Measurements from ENCODE around the gene STAP2. TPM values are rescaled to one million over a fixed set of nuclear protein-coding genes. Genes with fewer than 3 reads are reported as not detected.
A peak's percentile ranks its signal among the peaks of the same experiment; 100 is the strongest.
"Not testable (repeated sequence)": the region's sequence is repeated elsewhere in the genome, so short reads cannot be mapped to it uniquely, and the experiment has no call there.

The STAP2 gene
- total RNA-seq, 2 donors from 2014 or later: 17.4 to 22.3 TPM

DNA sequence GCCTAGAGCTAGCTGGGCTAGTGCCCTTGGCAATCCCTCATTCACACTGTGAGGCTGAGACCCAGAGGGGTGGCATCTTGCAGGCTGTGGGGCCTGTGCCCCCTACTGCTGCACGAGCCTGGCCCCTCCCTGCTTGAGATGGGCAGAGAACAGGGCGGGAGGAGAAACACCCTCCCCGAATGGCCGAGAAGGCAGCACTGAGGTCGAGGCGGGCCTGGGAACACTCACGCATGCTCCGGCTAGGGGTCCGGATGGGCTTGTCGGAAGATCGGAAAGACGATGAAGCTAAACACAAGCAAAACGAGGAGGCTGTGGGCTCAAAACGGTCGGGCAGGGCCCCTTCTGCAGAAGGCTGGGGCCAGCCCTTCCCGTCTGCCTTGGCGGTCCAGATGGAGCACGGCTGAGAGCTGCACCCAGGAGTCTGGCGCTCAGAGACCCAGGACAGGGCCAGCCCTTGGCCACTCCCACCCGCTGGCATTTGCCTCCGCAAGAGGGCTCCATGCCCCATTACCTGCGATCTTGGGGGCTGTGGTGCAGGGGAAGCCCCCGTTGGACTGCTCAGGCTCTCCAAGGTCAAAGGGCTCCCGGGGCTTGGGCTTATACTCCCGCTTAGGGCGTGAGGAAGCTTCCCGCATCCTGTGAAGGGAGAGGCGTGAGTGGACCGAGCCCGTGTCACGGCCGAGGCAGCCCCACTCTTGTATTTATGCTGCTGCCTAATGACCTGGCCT, 23.6 kb upstream of the STAP2 start:
- Mint-ChIP-seq H3K36me3 (no peaks in the 10 kb centered on the region), H3K27ac (no peak overlapping the region)
- no peak for DNase-seq (ENCODE audit: low spot score in 2 of 2)

DNA sequence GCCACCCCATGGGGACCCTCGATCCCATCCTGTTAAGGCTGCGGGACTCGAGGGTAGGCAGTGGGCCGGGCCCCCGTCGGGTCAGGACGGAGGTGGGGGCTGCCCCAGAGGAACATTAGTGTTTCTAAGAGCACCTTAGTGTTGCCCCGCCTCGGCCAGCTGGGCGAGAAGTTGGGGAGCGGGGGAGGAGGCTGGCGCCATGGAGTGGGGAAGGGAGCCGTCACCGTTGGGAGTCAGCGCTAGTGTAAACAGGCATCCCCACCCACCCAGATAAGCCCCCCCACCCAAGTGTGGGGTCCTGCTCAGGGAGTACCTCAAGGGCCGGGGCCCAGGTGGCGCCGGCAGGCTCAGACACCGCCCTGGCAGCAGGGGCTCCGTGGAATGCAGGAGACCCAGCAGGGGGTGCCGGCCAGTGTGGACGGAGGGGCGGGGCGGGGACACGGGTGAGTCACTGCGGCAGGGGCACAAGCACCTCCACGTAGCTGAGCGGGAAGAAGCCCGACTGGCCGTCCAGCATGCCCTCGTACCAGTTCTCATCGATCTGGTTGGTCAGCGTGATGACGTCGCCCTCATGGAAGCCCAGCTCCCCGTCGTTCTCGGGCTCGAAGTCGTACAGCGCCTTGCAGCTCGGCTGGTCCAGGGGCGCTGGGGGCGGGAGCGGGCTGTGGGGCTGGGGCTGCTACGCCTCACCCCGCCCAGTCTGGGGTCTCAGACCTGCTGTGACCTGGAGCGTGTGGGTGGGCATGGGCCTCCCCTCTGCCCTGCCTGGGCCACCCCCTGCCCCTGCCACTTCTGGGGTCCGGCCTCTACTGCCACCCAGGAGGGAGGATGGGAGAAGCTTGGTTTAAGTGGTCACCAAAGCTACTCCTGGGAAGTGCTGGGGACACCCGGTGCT, 22.8 kb upstream of the STAP2 start:
- DNase-seq (ENCODE audit: low spot score in 2 of 2): peak in 1 of 2 donors; percentile 56
- no peaks in the 10 kb centered on the region for H3K36me3 Mint-ChIP-seq
- peak overlapping the region in 1 of 2 donors; percentile 84 for H3K27ac Mint-ChIP-seq
- H3K9me3 Mint-ChIP-seq: no peaks in the 10 kb centered on the region
- peak in 1 of 2 donors; percentile 3 for ATAC-seq

More for the DNA sequence above, 23.6 kb upstream of the STAP2 start:
- no peak for ATAC-seq
- no peaks in the 10 kb centered on the region for H3K9me3 Mint-ChIP-seq

DNA sequence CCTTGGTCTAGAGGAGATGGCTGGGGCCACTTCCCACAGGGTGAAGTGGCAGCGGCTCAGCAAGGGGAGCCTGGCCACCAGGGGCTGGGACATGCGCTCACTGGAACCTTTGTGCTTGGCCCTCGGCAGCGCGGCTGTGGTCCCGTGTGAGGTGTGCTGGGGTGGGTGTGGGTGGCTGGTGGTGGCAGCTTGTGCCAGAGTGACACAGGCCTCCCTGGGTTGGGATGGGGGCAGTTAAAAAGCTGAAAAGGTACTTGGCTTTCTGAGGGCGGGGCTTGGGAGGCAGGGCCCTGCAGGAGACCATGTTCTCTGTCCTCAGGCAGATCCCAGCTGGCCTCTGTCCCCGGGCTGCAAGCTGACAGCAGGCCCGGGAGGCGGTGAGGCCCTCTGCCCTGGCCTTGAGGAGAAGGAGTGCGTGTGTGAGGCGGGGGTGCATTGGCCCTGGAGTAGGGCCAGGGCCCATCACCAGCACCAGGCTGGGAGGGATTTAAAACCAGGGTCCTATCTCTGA, 22.1 kb upstream of the STAP2 start:
- DNase-seq (ENCODE audit: low spot score in 2 of 2) (peak in 1 of 2 donors; percentile 54), ATAC-seq (peak in 1 of 2 donors; percentile 10)
- Mint-ChIP-seq H3K36me3 (no peaks in the 10 kb centered on the region), H3K27ac (peak overlapping the region; percentile 74 to 84), H3K9me3 (no peaks in the 10 kb centered on the region)

DNA sequence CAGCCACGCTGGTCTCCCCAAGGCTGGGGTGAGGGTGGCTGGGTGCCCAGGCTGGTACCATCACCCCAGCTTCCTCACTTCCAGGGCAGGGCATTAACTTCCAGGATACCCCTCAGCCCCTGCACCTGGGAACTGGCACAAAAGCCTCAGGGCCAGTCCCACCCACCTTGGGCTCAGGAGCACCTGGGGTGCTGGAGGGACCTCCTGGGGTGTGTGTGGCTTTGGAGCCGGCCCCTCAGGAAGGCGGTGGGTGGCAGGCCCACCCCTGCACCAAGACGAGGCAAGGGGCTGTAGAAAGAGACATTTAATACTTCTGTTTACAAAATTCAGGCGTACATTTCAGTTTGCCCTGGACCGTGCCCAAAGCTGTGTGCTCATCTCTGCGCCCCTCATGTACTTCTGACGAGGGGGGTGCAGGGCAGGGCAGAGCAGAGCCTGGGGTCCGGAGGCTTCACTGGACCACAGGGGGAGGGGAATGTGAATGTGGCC, 21.5 kb upstream of the STAP2 start:
- no peaks in the 10 kb centered on the region for H3K36me3 Mint-ChIP-seq
- no peaks in the 10 kb centered on the region for H3K9me3 Mint-ChIP-seq
- DNase-seq (ENCODE audit: low spot score in 2 of 2) (no peak), ATAC-seq (no peak)
- H3K27ac Mint-ChIP-seq: peak overlapping the region in 1 of 2 donors; percentile 84

DNA sequence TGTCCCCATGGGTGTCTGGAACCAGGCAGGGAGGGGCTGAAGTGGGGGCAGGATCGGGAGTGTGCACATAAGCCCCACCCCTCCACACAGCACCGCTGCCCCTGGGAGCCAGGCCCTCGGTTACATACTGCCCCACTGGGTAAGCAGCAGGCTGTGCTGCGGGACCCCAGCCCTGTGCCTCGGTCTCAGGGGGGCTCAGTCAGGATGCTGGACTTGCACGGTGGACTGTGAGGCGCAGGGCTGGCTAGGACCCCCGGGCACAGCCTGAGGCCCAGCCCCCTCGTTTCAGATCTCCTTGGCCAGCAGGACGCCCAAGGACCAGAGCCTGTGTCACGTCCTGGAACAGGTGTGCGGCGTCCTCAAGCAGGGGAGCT, 21.0 kb upstream of the STAP2 start:
- DNase-seq (ENCODE audit: low spot score in 2 of 2) (peak in 1 of 2 donors; percentile 55), ATAC-seq (peak in 1 of 2 donors; percentile 7)
- H3K36me3 Mint-ChIP-seq: no peaks in the 10 kb centered on the region

DNA sequence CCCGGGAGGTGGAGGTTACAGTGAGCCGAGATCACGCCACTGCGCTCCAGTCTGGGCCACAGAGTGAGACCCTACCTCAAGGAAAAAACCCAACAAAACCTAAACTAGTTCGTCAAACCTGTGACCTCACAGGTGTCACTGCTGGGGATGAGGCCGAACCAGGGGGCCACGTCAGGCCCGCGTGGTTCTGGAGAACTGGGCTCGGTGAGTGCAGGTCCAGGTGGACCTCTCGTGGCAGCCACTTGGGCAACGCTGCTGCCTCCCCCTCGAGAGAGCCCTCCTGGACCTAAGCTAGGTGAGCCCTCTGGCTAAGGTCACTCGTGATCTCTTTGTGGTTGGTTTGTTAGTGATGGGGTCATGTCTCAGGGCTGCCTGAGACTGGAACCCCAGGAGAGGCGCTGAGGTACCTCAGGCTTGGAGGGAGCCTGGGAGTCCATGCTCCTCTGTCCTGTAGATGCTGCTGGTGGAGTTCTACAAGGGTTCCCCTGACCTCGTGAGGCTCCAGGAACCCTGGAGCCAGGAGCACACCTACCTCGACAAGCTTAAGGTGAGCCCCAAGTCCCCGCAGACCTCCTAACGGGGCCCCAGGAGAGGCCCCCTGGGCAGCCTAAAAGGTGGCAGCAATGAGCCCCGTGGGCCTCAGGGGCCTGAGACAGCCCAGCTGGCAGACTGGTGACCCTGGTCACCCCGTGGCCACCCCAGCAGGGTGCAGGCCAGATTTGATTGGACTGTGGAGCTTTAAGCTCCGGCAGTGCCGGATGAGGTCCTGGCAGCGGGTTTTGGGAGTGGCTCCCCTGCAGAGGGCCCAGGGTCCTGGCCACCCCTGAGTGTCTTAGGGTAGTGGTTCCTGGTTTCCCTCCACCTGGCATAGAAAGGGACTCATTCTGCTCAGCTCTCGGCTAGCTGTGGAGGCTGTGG, 20.3 kb upstream of the STAP2 start:
- DNase-seq (ENCODE audit: low spot score in 2 of 2): peak in 1 of 2 donors; percentile 53
- no peaks in the 10 kb centered on the region for H3K9me3 Mint-ChIP-seq
- peak overlapping the region; percentile 72 to 84 for H3K27ac Mint-ChIP-seq
- ATAC-seq: peak in 1 of 2 donors; percentile 12
- H3K36me3 Mint-ChIP-seq: no peaks in the 10 kb centered on the region

More for the DNA sequence above, 21.0 kb upstream of the STAP2 start:
- H3K27ac Mint-ChIP-seq: peak overlapping the region in 1 of 2 donors; percentile 84
- H3K9me3 Mint-ChIP-seq: no peaks in the 10 kb centered on the region

DNA sequence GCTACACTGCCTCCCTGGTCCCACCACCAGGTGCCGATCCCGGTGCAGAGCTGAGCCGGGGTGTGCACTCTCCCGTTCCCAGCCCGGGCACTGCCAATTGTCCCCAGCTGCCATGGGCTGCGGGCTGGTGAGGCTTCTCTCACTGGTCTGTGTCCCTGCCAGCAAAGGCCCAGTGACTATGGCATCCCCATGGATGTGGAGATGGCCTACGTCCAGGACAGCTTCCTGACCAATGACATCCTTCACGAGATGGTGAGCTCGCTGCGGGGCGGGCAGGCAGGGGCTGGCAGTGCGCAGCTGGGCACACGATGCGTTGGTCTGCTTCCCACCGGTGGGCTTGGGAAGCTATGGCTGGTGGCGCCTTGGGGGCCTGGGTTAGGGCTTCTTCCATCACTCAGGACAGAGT, 19.3 kb upstream of the STAP2 start:
- DNase-seq (ENCODE audit: low spot score in 2 of 2) (no peak), ATAC-seq (no peak)
- no peaks in the 10 kb centered on the region for H3K36me3 Mint-ChIP-seq
- no peaks in the 10 kb centered on the region for H3K9me3 Mint-ChIP-seq
- H3K27ac Mint-ChIP-seq: peak overlapping the region in 1 of 2 donors; percentile 84

DNA sequence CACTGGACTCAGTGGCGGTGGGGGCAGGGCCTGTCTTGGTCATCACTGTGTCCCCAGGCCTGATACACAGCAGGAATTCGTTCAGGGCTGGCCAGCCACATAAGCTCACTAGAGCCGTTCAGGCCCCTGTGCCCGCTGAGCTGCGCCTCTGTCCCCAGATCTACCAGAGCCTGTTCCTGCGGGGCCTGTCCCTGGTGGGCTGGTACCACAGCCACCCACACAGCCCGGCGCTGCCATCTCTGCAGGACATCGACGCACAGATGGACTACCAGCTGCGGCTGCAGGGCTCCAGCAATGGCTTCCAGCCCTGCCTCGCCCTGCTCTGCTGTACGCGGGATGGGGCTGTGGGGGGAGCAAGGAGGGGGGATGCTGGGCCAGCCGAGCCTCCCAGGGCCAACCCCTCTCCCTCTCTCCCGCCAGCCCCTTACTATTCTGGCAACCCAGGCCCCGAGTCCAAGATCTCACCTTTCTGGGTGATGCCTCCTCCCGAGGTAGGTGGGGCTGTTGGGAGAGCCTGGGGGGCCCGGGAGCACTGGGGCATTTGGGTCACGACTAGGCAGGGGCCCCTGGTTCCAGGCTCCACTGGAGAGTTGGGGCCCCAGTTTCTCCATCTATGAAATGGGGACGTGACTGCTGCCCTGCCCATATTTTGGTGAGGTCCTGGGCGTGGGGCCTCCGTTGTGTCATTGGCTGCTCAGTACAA, 18.6 kb upstream of the STAP2 start:
- H3K27ac Mint-ChIP-seq: peak overlapping the region in 1 of 2 donors; percentile 77
- no peaks in the 10 kb centered on the region for H3K36me3 Mint-ChIP-seq
- H3K9me3 Mint-ChIP-seq: no peaks in the 10 kb centered on the region
- ATAC-seq (no peak), DNase-seq (ENCODE audit: low spot score in 2 of 2) (no peak)

DNA sequence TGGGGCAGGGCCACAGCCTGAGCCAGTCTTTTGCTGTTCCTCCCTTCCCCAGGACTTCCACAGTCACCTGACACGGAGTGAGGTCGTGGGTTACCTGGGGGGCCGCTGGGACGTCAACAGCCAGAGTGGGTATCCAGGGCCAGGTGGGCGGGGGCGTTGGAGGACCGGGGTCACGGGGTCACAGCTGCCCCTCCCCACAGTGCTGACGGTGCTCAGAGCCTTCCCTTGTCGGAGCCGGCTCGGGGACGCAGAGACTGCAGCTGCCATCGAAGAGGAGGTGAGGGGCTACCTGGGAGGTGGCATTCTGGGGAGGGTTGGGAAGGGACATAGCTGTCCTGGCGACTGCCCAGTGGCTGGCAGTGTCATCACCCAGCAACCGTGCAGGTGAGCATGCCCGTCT, 16.3 kb upstream of the STAP2 start:
- ATAC-seq (no peak), DNase-seq (ENCODE audit: low spot score in 2 of 2) (no peak)
- Mint-ChIP-seq H3K36me3 (no peaks in the 10 kb centered on the region), H3K27ac (no peak overlapping the region), H3K9me3 (no peaks in the 10 kb centered on the region)

DNA sequence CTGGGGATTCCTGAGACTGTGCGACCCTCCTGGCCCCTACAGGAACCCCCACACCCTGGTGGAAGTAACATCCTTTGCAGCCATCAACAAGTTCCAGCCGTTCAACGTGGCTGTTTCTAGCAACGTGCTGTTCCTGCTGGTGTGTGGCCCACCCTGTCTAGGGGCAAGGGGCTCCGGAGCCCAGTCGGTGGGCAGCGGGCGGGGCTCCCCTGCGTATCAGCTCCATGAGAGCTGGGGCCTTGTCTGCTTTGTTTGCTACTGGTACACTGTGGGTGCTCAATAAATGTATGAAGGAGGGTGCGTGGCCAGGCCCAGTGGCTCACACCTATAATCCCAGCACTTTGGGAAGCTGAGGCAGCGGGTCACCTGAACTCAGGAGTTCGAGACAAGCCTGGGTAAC, 15.7 kb upstream of the STAP2 start:
- Mint-ChIP-seq H3K9me3 (no peaks in the 10 kb centered on the region), H3K36me3 (no peaks in the 10 kb centered on the region), H3K27ac (peak overlapping the region in 1 of 2 donors; percentile 22)
- DNase-seq (ENCODE audit: low spot score in 2 of 2): no peak
- no peak for ATAC-seq

DNA sequence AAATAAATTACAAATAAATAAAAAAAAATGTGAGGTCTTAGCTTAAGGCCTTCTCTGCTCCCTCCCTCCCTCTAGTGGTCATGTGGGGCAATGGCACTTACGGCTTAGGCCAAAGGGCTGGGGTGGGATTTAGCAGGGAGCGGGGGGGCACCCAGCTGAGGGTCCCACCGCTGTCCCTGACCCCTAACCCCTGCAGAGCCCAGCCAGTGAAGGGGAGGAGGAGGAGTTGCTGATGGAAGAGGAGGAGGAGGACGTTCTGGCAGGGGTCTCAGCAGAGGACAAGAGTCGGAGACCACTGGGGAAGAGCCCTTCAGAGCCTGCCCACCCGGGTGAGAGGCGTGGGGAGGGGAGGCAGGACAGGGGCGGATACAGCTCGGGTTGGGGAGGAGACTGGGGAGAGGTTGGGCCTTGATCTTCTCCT, 14.1 kb upstream of the STAP2 start:
- Mint-ChIP-seq H3K9me3 (no peaks in the 10 kb centered on the region), H3K36me3 (no peaks in the 10 kb centered on the region), H3K27ac (peak overlapping the region in 1 of 2 donors; percentile 77)
- peak; percentile 59 to 68 for ATAC-seq
- DNase-seq (ENCODE audit: low spot score in 2 of 2): peak in 1 of 2 donors; percentile 65

DNA sequence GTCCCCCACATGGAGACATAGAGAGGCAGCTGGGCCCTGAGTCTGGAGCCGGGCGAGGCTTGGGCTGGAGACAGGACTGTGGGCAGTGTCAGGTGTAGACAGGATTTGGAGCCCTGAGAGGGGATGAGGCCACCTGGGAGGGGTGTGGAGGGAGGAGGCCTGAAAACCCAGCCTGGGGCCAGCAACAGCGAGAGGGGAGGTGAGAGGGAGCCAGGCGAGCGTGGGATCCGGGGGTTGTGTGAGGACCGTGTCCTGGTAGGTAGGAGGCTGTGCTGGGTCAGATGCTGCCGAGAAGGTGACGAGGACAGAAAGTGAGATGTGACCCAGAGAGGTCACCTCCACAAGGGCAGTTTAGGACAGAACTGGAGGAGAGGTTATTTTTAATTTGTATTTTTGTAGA, 12.1 kb upstream of the STAP2 start:
- Mint-ChIP-seq H3K9me3 (no peaks in the 10 kb centered on the region), H3K27ac (peak overlapping the region in 1 of 2 donors; percentile 39), H3K36me3 (peaks cover 2 to 5% of the 10 kb centered on the region in 2 donors)
- no peak for DNase-seq (ENCODE audit: low spot score in 2 of 2)
- no peak for ATAC-seq

DNA sequence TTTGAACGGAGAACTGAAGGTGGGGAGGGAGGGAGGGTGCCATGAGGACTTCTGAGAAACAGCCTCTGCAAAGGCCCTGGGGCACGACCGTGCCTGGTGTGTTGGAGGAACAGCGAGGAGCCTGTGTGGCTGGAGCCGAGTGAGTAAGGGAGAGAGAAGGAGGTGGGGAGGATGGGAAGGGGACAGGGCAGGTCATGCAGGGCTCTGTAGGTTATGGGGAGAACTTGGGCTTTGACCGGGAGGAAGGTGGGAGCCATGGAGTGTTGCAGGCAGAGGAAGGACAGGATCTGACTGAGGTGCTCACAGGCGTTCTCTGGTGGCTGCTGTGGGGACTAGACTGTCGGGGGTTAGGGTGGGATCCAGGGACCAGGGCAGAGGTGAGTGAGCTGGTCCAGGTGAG, 11.5 kb upstream of the STAP2 start:
- Mint-ChIP-seq H3K27ac (peak overlapping the region; percentile 45 to 69), H3K36me3 (peaks cover 6 to 8% of the 10 kb centered on the region in 2 donors), H3K9me3 (no peaks in the 10 kb centered on the region)
- DNase-seq (ENCODE audit: low spot score in 2 of 2) (no peak), ATAC-seq (no peak)

DNA sequence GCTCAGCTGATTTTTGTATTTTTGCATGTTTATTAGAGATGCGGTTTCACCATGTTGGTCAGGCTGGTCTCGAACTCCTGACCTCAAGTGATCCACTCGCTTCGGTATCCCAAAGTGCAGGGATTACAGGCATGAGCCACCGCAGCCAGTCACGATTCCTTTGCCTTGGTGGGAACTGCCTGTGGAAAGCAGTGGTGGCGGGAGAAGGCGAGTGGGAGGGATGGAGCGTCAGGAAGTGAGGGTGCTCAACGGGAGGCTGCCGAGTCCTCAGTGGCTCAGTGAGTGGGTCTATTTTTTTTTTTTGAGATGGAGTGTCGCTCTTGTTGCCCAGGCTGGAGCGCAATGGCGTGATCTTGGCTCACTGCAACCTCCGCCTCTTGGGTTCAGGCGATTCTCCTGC, 10.6 kb upstream of the STAP2 start:
- H3K9me3 Mint-ChIP-seq; DNase-seq (ENCODE audit: low spot score in 2 of 2); ATAC-seq; H3K36me3 Mint-ChIP-seq: not testable (repeated sequence)
- H3K27ac Mint-ChIP-seq: peak overlapping the region in 1 of 2 donors; percentile 69

DNA sequence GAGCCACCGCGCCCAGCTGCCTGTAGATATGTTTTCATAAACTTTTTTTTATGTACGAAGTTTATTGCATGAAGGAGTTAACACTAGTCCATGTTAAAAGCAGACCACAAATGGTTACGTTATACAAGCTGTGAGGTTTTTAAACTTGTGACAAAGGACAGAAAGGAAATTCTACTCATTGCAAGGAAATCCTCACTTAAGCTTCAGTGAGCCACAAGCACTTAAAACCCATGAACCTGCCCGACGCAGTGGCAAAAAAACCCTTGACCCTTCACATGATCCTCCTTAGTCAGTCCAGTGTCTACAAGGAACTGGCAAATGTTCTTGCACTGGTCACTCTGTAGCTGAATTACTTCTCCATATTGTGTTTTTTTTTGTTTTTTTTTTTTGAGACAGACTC, 8.9 kb upstream of the STAP2 start:
- DNase-seq (ENCODE audit: low spot score in 2 of 2) (no peak), ATAC-seq (no peak)
- peak overlapping the region in 1 of 2 donors; percentile 17 for H3K27ac Mint-ChIP-seq
- H3K9me3 Mint-ChIP-seq: no peaks in the 10 kb centered on the region
- peaks cover 6 to 8% of the 10 kb centered on the region in 2 donors for H3K36me3 Mint-ChIP-seq

Data from activated naive CD4-positive, alpha-beta T cell treated with anti-CD3 and anti-CD28 coated beads, Interleukin-2, amount 50 U/mL, for 72 hours (primary cell).